Right renal pelvis (tissue), 4 donors: ENCODE results near the gene GSTM1. TPM values are rescaled to one million over a fixed set of nuclear protein-coding genes. Genes with fewer than 3 reads are reported as not detected.
"Not testable (repeated sequence)": the region's sequence is repeated elsewhere in the genome, so short reads cannot be mapped to it uniquely, and the experiment has no call there.

Source experiments
- DNase-seq, 4 donors: peaks; one replicate each; pipeline ENCODE4 v3.0.0-alpha.2; 2013; ENCODE audit warnings: low read depth in 4 of 4, low spot score in 3 of 4, missing footprints in 1 of 4
- polyA plus RNA-seq, 4 donors: library from polyadenylated mRNA; unstranded; fragments of 120-200 nt; gene quantifications; one replicate each; pipeline ENCODE4 v1.2.1, GENCODE V29; 2013; ENCODE audit not compliant: insufficient read length in 4 of 4

The GSTM1 gene
- polyA plus RNA-seq, 4 donors, result 2.4 to 121 (median 3.1) TPM

DNA sequence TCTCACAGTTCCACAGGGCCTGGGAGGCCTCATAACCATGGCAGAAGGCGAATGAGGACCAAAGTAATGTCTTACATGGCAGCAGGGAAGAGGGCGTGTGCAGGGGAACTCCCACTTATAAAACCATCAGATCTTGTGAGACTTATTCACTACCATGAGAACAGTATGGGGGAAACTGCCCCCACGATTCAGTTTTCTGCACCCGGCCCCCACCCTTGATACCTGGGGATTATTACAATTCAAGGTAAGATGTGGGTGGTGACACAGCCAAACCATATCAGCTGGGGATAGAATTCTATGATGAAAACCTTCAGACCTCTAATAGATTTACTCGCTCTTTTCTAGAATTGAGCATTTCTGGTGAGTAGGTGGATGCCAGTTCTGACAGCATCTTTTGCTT is 6.8 kb downstream of the GSTM1 start:
- DNase-seq, result not testable (repeated sequence)

DNA sequence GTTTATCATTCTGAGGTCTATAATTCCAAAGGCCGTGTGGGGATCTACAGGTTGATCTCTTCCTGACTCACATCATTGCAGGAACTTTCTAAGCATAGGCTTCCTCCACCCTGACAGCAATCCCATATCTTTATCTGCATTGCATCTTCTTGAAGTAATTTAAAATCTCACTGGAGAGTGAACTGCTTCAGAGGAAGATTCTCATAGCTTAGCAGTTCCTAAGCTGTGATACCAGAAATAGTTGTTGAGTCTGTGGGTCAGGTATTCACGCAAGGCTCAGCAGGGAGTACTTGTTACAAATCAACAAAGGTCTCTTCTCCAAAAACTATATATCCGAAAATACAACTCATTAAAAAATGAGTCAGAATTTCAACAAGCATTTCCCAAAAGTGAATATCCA is 7.5 kb downstream of the GSTM1 start:
- DNase-seq, result not testable (repeated sequence)

DNA sequence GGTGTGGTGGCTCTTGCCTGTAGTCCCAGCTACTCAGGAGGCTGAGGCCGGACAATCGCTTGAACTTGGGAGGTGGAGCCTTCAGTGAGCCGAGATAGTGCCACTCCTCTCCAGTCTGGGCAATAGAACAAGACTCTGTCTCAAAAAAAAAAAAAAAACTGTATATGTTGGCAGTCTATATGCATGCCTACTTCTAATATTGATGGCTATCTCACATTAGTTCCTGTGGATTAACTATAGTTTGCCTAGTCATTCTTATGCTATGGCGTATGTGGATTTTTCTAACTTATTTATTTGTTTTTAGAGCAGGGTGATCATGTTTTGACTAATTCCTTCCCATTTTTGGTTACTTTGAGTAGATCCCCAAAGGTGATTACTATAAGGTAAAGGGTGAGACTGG is 9.4 kb downstream of the GSTM1 start:
- DNase-seq, result no peak

DNA sequence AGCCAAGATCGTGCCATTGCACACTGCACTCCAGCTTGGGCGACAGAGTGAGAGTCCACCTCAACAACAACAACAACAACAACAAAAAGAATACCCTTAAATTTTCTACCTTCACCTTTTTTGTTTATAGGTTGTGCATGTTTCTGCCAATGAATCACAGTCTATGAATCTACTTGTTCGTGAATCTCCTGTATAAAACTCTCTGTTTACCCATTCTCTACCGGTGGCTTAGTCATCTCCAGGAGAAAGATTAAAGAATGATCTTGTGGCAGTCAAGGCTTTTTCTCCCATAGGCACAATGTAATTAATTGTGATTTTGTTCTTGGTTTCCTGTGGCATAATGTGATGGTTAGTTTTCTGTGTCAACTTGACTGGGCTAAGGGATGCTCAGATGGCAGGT is 10.2 kb downstream of the GSTM1 start:
- DNase-seq, result not testable (repeated sequence)

DNA sequence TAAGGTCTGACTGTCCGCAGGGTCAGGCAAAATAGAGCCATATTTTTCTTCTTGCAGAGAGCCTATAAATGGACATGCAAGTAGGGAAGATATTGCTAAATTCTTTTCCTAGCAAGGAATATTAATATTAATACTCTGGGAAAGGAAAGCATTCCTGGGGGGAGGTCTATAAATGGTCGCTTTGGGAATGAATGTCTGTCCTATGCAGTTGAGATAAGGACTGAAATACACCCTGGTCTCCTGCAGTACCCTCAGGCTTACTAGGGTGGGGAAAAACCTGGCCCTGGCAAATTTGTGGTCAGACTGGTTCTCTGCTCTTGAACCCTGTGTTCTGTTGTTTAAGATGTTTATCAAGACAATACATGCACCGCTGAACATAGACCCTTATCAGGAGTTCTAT is 15.3 kb downstream of the GSTM1 start:
- DNase-seq, result not testable (repeated sequence)

DNA sequence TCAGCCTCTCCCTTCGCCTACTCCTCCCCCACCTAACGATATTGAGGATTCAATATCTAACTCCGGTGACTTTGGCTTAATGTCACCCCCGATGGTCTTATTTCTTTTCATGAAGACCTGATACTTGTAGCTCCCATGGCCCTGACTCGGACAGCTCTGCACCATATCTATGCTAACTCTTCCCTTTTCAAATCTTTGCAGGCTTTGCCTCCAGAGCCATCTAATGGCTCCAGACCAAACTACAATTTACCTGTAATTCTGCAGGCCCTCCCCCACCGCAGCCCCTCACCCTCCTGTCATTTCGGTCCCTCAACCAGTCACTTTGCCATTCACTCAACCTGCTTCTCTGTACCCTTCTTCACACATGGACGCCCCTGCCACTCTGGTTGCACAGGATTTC is 16.6 kb downstream of the GSTM1 start:
- DNase-seq, result no peak

DNA sequence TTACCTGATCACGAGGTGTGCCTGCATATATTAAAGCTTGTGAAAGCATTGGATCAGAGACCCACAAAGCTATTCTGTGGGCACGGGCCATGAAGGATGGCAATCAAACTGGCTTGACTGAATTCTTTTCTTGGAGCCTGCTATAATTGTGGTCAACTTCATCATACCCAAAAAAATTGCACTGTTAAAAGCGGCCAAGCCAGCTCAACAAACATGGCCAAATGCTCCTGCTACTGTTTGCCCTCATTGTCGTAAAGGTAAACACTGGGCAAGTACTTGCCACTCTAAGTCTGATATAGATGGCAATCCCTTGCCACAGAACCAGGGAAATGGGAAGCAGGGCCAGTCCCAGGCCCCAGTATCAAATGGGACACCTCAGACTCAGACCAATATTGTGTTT is 17.8 kb downstream of the GSTM1 start:
- no peak for DNase-seq

DNA sequence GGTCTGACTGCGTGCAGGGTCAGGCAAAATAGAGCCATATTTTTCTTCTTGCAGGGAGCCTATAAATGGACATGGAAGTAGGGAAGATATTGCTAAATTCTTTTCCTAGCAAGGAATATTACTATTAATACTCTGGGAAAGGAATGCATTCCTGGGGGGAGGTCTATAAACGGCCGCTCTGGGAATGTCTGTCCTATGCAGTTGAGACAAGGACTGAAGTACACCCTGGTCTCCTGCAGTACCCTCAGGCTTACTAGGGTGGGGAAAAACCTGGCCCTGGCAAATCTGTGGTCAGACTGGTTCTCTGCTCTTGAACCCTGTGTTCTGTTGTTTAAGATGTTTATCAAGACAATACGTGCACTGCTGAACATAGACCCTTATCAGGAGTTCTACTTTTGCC is 21.3 kb downstream of the GSTM1 start:
- not testable (repeated sequence) for DNase-seq

DNA sequence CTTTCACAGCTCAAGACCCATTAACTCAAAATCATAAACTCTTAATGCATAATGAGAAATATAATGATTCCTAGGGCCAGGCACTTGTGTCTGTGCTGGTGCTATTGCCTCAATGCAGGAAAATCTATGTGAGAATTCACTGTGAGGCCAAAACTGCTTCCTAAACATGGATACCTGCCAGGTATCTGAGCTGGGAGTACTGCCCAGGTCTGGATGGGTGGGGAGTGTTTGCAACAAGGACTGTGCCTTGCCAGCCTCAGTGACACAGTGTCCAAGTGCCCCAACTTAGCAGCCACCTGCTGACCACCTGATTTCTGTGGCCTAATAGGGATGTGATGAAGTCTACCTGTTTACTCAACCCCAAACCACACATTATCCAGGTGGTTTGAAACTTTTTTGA is 22.2 kb downstream of the GSTM1 start:
- not testable (repeated sequence) for DNase-seq

DNA sequence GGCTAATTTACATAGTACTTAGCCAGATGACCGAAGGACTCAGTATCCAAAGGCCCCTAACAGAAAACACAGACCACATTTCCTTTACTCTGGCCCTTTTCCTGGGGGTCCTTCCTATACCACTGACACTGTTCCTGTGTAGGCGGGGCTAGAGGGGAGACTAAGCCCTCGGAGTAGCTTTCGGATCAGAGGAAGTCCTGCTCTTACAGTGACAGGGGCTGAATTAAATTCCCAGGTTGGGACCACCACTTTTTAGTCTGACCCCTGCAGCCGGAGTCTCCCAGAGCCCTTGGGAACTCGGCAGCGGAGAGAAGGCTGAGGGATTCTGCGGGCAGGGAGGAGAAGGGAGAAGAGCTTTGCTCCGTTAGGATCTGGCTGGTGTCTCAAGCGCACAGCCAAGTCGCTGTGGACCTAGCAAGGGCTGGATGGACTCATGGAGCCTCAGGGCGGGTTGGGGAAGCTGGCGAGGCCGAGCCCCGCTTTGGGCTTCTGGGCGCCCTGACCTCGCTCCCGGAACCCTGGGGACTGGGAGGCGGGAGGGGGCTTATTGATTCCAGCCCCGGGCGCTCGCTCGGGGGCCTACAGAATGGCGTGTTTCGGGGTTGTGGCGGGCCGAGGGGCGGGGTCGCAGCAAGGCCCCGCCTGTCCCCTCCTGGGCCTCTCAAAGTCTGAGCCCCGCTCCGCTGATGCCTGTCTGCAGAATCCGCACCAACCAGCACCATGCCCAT is 24.1 kb downstream of the GSTM1 start, which contains the start of gene GSTM5:
TSS of gene GSTM5 (plus strand) at position 659 of the 728 bp plus-strand sequence. CDS start at position 721, 62 bp downstream.
- not testable (repeated sequence) for DNase-seq

DNA sequence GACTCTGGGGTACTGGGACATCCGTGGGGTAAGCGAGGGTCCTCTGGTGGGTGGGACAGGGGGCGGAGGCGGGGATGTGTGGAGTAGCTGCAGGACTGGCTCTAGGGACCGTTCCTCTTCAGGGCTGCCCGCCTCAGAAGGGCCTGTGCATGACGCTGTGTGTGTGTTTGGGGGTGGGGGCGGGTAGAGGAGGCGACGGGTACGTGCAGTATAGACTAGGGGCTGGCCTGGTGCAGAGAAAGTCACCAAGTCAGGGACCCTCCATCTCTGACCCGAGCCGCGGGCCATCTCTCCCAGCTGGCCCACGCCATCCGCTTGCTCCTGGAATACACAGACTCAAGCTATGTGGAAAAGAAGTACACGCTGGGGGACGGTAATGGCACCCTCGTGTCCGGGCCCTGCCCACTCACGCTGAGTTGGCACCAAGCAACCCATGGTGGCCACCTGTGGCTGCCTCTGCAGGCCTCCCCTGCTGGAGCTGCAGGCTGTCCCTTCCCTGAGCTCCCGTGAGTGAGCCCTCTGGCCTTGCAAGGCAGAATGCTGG is 24.8 kb downstream of the GSTM1 start:
- DNase-seq, result no peak

DNA sequence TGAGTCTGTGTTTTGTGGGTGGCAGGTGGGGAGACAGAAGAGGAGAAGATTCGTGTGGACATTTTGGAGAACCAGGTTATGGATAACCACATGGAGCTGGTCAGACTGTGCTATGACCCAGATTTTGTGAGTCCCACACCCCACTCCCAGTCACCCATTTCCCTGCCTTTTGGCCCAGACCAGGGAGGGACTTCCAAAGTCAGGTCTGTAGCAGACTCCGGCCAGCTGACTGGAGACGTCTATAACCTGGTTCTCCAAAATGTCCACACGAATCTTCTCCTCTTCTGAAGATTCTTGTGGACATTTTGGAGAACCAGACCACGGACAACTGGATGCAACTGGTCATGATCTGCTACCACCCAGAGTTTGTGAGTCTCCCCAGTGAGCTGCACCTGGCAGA is 26.0 kb downstream of the GSTM1 start:
- DNase-seq, result no peak

DNA sequence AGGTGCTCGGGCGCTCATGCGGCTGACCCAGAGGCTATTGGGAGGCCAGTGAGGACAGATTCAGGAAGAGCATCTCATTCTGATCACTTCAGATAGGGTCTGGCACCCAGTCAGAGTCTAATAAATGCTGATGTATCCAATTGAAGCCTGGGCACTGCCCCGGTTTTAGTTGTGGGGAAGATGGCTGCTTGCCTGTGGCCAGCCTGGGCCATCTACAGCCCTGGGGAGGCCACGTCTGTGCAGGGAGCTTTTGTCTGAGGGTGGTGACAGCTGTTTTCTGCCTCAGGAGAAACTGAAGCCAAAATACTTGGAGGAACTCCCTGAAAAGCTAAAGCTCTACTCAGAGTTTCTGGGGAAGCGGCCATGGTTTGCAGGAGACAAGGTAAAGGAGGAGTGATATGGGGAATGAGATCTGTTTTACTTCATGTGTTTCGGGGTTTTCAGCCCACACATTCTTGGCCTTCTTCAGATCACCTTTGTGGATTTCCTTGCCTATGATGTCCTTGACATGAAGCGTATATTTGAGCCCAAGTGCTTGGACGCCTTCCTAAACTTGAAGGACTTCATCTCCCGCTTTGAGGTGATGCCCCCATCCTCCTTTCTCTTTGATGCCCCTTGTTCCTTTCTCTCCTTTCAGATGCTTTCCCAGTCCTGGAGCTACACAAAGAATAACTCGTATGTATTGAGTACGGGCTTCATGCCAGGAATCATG is 27.2 kb downstream of the GSTM1 start:
- DNase-seq, result no peak

DNA sequence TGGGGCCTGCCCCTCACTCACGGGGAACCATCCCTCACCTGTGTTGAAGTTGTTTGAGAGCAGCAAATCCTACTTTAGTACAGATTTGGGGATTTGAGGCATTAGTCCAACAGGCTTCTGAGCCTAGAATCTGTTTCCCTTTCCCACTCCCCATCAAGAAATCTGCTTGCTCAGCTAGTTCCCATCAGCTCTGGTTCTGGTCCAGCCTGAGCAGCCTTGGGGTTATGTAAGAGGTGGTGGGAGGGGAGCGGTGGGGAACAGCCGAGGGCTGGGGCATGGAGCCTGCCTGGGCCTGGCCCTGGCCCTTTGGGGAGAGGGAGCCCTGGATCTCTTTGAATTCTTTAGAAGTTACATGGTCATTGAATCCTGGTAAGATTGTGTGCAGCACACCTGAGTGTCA is 28.5 kb downstream of the GSTM1 start:
- DNase-seq, result no peak

DNA sequence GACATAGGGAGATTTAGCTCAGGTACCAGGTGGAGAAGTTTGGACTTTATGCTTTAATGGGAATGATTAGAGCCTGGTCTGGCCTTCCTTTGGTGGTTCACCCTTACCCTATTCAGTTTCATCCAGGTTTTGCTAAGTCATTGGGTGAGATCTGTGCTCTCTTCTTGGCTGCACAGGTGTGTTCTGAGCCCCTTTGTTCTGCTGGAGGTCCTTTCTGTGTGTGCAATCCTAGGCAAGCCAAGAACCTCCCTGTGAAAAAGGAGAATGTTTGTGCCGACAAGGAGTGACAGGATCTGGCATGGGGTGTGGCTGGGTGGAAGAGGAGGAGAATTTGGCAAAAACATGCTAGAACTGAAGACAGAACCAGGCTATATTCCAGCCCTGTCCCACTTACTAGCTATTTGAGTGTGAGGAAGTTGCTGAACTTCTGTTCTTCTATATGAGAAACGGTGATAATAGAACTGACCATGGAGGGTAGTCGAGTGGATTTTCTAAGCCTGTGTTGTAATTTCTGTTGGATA is 29.0 kb downstream of the GSTM1 start:
- DNase-seq, result no peak

DNA sequence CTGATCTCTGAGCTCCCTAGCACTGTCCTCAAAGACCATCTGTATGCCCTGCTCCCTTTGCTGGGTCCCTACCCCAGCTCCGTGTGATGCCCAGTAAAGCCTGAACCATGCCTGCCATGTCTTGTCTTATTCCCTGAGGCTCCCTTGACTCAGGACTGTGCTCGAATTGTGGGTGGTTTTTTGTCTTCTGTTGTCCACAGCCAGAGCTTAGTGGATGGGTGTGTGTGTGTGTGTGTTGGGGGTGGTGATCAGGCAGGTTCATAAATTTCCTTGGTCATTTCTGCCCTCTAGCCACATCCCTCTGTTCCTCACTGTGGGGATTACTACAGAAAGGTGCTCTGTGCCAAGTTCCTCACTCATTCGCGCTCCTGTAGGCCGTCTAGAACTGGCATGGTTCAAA is 30.1 kb downstream of the GSTM1 start:
- no peak for DNase-seq

DNA sequence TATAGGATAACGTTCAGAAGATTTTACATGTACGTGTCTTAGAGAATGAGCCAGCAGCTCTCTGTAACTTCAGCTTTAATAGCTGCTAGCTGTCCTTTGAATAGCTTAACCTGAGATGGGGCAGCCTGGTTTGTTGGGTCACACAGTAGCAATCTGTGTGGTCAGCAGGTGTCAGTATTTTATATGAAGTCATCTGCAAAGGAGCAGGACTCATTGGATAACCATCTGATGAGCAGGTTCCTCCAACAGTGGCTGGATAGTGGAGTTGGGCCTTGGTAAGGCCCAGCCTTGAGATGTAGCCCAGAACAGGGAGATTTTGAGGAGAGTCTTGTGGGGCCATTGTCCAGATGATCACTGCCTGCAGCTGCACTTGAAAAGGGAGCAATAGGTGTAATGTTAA is 30.9 kb downstream of the GSTM1 start:
- no peak for DNase-seq

DNA sequence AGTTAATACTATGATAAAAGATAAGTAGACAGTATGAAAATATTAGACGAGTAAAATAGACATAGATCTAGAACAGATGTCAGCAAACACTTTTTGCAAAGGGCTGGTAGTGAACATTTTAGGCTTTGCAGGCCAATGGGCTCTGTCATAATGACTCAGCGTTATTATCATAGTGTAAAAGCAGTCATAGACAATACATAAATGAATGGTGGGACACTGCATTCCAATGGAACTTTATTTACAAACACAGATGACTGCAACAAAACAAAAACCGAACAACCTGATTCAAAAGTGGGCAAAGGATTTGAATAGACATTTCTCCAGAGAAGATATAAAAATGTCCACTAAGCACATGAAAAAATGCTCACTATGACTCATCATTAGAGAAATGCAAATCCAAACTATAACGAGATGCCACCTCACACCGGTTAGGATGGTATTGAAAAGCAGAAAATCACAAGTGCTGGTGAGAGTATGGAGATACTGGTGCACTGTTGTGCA is 31.8 kb downstream of the GSTM1 start:
- DNase-seq, result no peak

DNA sequence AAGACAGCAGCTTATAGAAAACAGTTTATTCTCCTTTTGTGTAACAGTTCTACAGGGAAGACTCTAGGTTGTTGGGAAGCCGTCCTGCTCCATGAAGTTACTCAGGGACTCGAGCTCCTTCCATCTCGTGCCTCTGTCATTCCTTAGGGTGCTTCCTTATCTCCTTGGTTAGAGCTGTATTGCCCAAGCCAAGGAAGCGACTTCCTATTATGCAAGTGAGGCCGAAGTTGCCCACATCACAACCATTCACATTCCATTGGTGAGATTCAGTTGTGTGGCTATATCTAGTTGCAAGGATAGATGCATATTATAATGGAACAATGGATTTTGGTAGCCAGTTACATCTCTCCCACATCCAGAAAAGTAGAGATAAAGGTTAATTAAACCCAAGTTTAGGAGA is 33.4 kb downstream of the GSTM1 start:
- no peak for DNase-seq

DNA sequence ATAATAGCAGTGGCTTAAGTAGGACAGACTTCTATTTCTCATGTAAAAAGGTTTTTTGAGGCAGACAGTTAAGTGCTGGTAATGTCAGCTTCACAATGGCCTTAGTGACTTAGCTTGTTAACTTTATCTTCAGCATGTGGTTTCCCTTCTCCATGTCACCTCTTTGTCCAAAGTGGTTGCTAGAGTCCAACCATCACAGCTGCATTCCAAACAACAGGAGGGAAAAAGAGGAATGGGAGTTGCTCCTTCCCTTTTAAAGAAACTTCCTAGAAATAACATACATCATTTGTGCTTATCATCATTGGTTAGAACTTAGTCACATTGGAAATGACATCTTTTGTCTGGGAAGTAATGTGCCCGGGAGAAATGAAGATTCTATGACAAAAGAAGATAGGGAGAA is 34.4 kb downstream of the GSTM1 start:
- DNase-seq, result no peak

DNA sequence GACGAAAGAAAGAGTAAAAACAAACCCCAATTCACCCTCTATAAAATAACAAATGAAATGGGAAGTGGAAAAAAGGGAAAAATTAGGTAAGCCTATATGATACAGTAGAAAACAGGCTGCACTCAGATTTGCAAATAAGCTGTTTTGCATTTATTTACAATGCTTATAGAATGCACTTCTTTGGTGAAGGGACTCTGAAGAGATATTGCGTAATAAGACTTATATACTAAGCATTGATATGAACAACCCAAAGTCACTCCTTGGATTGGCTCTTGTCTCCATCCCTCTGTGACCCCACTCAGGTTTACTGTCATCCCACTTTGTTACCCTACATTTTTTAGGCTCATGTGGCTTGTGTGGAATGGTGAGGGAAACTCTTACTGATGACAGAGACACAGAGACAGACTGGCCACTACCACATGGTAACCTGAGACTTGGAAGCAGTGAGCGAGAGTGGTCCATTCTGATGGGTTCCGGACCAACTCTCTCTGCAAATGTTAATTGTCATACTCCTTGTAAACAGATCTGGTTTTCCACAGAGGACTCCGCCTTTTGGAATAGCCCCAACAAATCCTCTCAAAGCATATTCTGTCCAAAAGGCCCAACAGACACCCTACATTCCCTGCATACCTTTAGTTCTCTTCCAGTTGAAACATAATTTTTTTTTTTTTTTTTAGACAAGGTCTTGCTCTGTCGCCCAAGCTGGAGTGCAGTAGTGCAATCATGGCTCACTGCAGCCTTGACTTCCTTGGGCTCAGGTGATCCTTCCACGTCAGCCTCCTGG is 35.5 kb downstream of the GSTM1 start:
- no peak for DNase-seq
